Occipital lobe (tissue), 2 donors: Measurements from ENCODE around the gene PSMB3. TPM values are rescaled to one million over a fixed set of nuclear protein-coding genes. Genes with fewer than 3 reads are reported as not detected.
"Not testable (repeated sequence)": the region's sequence is repeated elsewhere in the genome, so short reads cannot be mapped to it uniquely, and the experiment has no call there.

Experiments
- DNase-seq: peaks from one replicate; lab custom pipeline; 2025; lab: John Stamatoyannopoulos, UW
- total RNA-seq: library from RNA; depleted of rRNA; stranded (reverse); fragments of >200 nt; gene quantifications from one replicate; pipeline ENCODE4 v1.2.3, GENCODE V29; 2014

PSMB3 gene
- total RNA-seq, 1 donor from 2014 or later: 138 TPM

GRCh38 chr17:38749223-38750043, 3.1 kb upstream of the PSMB3 start:
- peak; percentile 64 for DNase-seq

GRCh38 chr17:38750044-38750311, 2.6 kb upstream of the PSMB3 start:
- no peak for DNase-seq

- no peak for DNase-seq
Observed at GRCh38 chr17:38750312-38751121, 2.0 kb upstream of the PSMB3 start.

GRCh38 chr17:38751144-38751807, 1.3 kb upstream of the PSMB3 start:
- DNase-seq: no peak

- DNase-seq: peak; percentile 54
Observed at GRCh38 chr17:38751808-38752307, 683 bp upstream of the PSMB3 start.

- DNase-seq: no peak
Observed at GRCh38 chr17:38753071-38753506, 548 bp downstream of the PSMB3 start.

- no peak for DNase-seq
Observed at GRCh38 chr17:38761612-38762011, 9.1 kb downstream of the PSMB3 start.

- no peak for DNase-seq
Observed at GRCh38 chr17:38762231-38762630, 9.7 kb downstream of the PSMB3 start.

- DNase-seq: no peak
Observed at GRCh38 chr17:38766341-38766740, 13.8 kb downstream of the PSMB3 start.

- no peak for DNase-seq
Observed at GRCh38 chr17:38768417-38768816, 15.9 kb downstream of the PSMB3 start.

- no peak for DNase-seq
Observed at GRCh38 chr17:38773258-38773657, 20.7 kb downstream of the PSMB3 start.

- no peak for DNase-seq
Observed at GRCh38 chr17:38777641-38778250, 25.2 kb downstream of the PSMB3 start.

GRCh38 chr17:38779965-38780752, 27.6 kb downstream of the PSMB3 start:
- no peak for DNase-seq

GRCh38 chr17:38783227-38783626, 30.7 kb downstream of the PSMB3 start:
- DNase-seq: no peak

- no peak for DNase-seq
Observed at GRCh38 chr17:38786372-38786771, 33.8 kb downstream of the PSMB3 start.

- not testable (repeated sequence) for DNase-seq
Observed at GRCh38 chr17:38787999-38788398, 35.5 kb downstream of the PSMB3 start.

GRCh38 chr17:38789185-38789584, 36.6 kb downstream of the PSMB3 start:
- DNase-seq: no peak

- not testable (repeated sequence) for DNase-seq
Observed at GRCh38 chr17:38790148-38790707, 37.7 kb downstream of the PSMB3 start.

- no peak for DNase-seq
Observed at GRCh38 chr17:38791162-38791561, 38.6 kb downstream of the PSMB3 start.

GRCh38 chr17:38794221-38794620, 41.7 kb downstream of the PSMB3 start:
- no peak for DNase-seq
